Breast epithelium (tissue), 4 donors: ENCODE measurements around the gene ANKRD55. TPM values are rescaled to one million over a fixed set of nuclear protein-coding genes. Genes with fewer than 3 reads are reported as not detected.

Experiments
- DNase-seq, 2 donors: peaks; one replicate each; pipeline ENCODE4 v3.0.0-alpha.2; 2019; ENCODE audit warnings: low spot score in 2 of 2
- H3K27ac ChIP-seq, 2 donors: fragments of 200-600 bp; sonication (generic) in 1 of 2; one replicate each; pipeline ENCODE4 v1.5.1; 2016 to 2019; ENCODE audit warnings: mild to moderate bottlenecking in 1 of 2
- H3K27me3 ChIP-seq, 2 donors: fragments of 200-600 bp; sonication (generic) in 1 of 2; one replicate each; pipeline versions ENCODE4 v1.5.1 to v1.6.0; 2017 to 2019; ENCODE audit warnings: control low read depth in 1 of 2, mild to moderate bottlenecking in 1 of 2
- H3K36me3 ChIP-seq: fragments of 200-600 bp; one replicate; pipeline ENCODE4 v1.5.1; 2019
- H3K4me1 ChIP-seq, 2 donors: fragments of 200-600 bp; sonication (generic); one replicate each; pipeline ENCODE4 v1.5.1; 2016 to 2019; ENCODE audit warnings: control low read depth in 1 of 2
- H3K4me3 ChIP-seq, 3 donors: fragments of 200-600 bp; sonication (generic); 1 replicate in 2 of 3; 2 replicates in 1 of 3; pipeline ENCODE4 v1.5.1; 2016 to 2019; ENCODE audit warnings: mild to moderate bottlenecking in 3 of 3, moderate library complexity in 2 of 3
- H3K9me3 ChIP-seq, 2 donors: fragments of 200-600 bp; sonication (generic) in 1 of 2; one replicate each; pipeline ENCODE4 v1.5.1; 2016 to 2019; ENCODE audit warnings: control low read depth in 1 of 2
- CTCF ChIP-seq, 3 donors: fragments of 450-650 bp; IDR thresholded peaks; one replicate each; pipeline ENCODE4 v1.5.1; 2016 to 2017; ENCODE audit warnings: antibody characterized with exemption in 3 of 3, mild to moderate bottlenecking in 3 of 3, moderate library complexity in 3 of 3
- POLR2A ChIP-seq: fragments of 450-650 bp; IDR thresholded peaks from one replicate; pipeline ENCODE4 v1.6.1; 2016; ENCODE audit warnings: antibody characterized with exemption, mild to moderate bottlenecking, moderate library complexity
- POLR2AphosphoS5 ChIP-seq, 3 donors: sonication (generic); formaldehyde crosslinking; IDR thresholded peaks; one replicate each; pipeline ENCODE4 v1.6.1; 2017; ENCODE audit warnings: antibody characterized with exemption in 3 of 3
- intact Hi-C: fragments of 100-400 bp; cut with DNase I; formaldehyde crosslinking; loops from one replicate; pipeline ENCODE4 v1.15.1; 2023; ENCODE audit warnings: low total_unique reads
- total RNA-seq, 3 donors: library from RNA; depleted of rRNA; stranded (reverse); fragments of >200 nt; gene quantifications; one replicate each; pipeline ENCODE4 v1.1.0, GENCODE V29; 2016

Gene ANKRD55
- total RNA-seq, 3 donors from 2014 or later = 0.32 to 0.33 TPM; not detected in 1

GRCh38 chr5:56094579-56095361, 138.4 kb downstream of the ANKRD55 start:
- no peaks in the 10 kb centered on the region for H3K27me3 ChIP-seq
- no peak overlapping the region for H3K27ac ChIP-seq
- no peaks in the 10 kb centered on the region for H3K4me1 ChIP-seq
- H3K36me3 ChIP-seq = no peaks in the 10 kb centered on the region
- no peak for TF ChIP-seq CTCF (IDR thresholded peaks at IDR 0.05)
- no peak for TF ChIP-seq POLR2A
- intact Hi-C loops = no loop called here
- no peak for DNase-seq
- no peaks in the 10 kb centered on the region for H3K9me3 ChIP-seq
- no peak overlapping the region for H3K4me3 ChIP-seq

- no peak overlapping the region for H3K4me3 ChIP-seq
- intact Hi-C loops = no loop called here
- no peak overlapping the region for H3K27ac ChIP-seq
- TF ChIP-seq CTCF (IDR thresholded peaks at IDR 0.05) (no peak), POLR2A (no peak), POLR2AphosphoS5 (IDR thresholded peaks at IDR 0.05) (no peak)
- no peaks in the 10 kb centered on the region for H3K36me3 ChIP-seq
- H3K27me3 ChIP-seq = no peaks in the 10 kb centered on the region
- H3K4me1 ChIP-seq = peaks cover 0 to under 1% of the 10 kb centered on the region in 2 donors
- DNase-seq = no peak
- H3K9me3 ChIP-seq = no peaks in the 10 kb centered on the region
Measured at GRCh38 chr5:56093970-56094369, 139.2 kb downstream of the ANKRD55 start.

GRCh38 chr5:56092115-56092514, 141.0 kb downstream of the ANKRD55 start:
- peaks cover 0 to 7% of the 10 kb centered on the region in 2 donors for H3K4me1 ChIP-seq
- TF ChIP-seq CTCF (IDR thresholded peaks at IDR 0.05) = no peak
- no peak for TF ChIP-seq POLR2AphosphoS5 (IDR thresholded peaks at IDR 0.05)
- no peak for TF ChIP-seq POLR2A
- intact Hi-C loops = no loop called here
- no peaks in the 10 kb centered on the region for H3K36me3 ChIP-seq
- H3K4me3 ChIP-seq = no peak overlapping the region
- DNase-seq = no peak
- no peak overlapping the region for H3K27ac ChIP-seq
- H3K27me3 ChIP-seq = no peaks in the 10 kb centered on the region
- H3K9me3 ChIP-seq = no peaks in the 10 kb centered on the region

GRCh38 chr5:56091664-56092063, 141.5 kb downstream of the ANKRD55 start:
- H3K4me1 ChIP-seq = peaks cover 0 to 7% of the 10 kb centered on the region in 2 donors
- DNase-seq = no peak
- TF ChIP-seq POLR2A (no peak), CTCF (IDR thresholded peaks at IDR 0.05) (no peak), POLR2AphosphoS5 (IDR thresholded peaks at IDR 0.05) (no peak)
- intact Hi-C loops = no loop called here
- no peaks in the 10 kb centered on the region for H3K9me3 ChIP-seq
- no peak overlapping the region for H3K4me3 ChIP-seq
- no peak overlapping the region for H3K27ac ChIP-seq
- no peaks in the 10 kb centered on the region for H3K36me3 ChIP-seq
- no peaks in the 10 kb centered on the region for H3K27me3 ChIP-seq

GRCh38 chr5:56090793-56091460, 142.2 kb downstream of the ANKRD55 start:
- intact Hi-C loops = no loop called here
- no peak for TF ChIP-seq CTCF (IDR thresholded peaks at IDR 0.05)
- TF ChIP-seq POLR2A = no peak
- no peak for TF ChIP-seq POLR2AphosphoS5 (IDR thresholded peaks at IDR 0.05)
- Histone ChIP-seq H3K4me1 (peaks cover 0 to 7% of the 10 kb centered on the region in 2 donors), H3K27ac (no peak overlapping the region), H3K9me3 (no peaks in the 10 kb centered on the region), H3K4me3 (no peak overlapping the region), H3K36me3 (no peaks in the 10 kb centered on the region), H3K27me3 (no peaks in the 10 kb centered on the region)
- DNase-seq = no peak
